GM19351 (cell line): ENCODE data around the gene CDC42BPG.

Experiments used
- ATAC-seq: cut with Tn5 transposase; IDR thresholded peaks from one replicate; pipeline ENCODE4 v1.9.1; 2021; ENCODE audit warnings: mild to moderate bottlenecking, moderate library complexity; ENCODE audit not compliant: unreplicated experiment

Gene CDC42BPG

GRCh38 chr11:64844330-64845128 is at the start of gene CDC42BPG:
CDC42BPG (minus strand) TSS chr11:64844653; CDS start chr11:64844569, 84 bp downstream.
- no peak for ATAC-seq

GRCh38 chr11:64893194-64894069 is 49.0 kb upstream of the CDC42BPG start:
- ATAC-seq, result no peak

- ATAC-seq, result no peak
Measured at GRCh38 chr11:64892838-64893193, 48.4 kb upstream of the CDC42BPG start.

DNA sequence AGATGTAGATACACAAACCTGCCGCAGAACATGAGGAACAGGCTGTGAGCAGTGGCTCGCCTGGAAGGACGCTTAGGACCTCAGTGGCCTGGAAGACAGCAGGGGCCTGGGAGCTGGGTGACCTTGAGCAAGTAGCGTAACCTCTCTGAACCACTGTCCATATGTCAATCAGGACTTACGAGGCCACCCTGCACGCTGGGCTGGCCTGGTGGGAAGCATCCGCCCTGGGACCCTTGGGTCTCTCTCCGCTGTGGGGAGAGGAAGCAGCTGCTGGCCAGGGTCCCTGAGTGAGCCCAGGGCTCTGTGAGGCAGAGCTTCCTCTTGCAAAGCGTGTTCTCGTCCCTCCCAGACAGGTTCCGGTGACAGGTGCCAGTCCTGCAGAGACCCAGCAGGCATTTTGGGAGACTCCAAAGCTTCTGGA is 48.0 kb upstream of the CDC42BPG start:
- ATAC-seq, result no peak

- no peak for ATAC-seq
Measured at GRCh38 chr11:64891880-64892279, 47.4 kb upstream of the CDC42BPG start.

GRCh38 chr11:64891215-64891848 is 46.9 kb upstream of the CDC42BPG start:
- ATAC-seq, result no peak

DNA sequence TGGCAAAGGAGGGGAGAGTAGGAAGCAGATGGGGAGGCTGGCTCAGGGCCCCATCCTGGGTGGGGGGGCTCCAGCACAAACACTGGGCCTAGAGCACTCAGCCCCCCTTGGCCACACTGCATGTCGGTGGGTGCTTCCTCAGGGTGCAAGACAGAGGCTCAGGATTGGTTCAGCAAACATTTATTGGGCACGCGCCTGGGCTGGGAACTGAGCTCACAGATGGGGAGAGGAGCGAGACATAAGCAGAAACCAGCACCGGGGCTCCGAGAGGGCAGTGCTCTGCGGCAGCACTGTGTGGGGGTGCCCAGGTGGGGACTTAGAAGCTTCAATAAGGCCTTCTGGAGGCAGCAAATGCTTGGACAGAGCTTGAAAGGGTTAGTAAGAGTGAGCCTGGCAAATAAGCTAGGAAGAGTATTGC is 46.1 kb upstream of the CDC42BPG start:
- ATAC-seq, result no peak

- no peak for ATAC-seq
Measured at GRCh38 chr11:64888729-64889511, 44.5 kb upstream of the CDC42BPG start.

GRCh38 chr11:64888406-64888728 is 43.9 kb upstream of the CDC42BPG start:
- ATAC-seq, result no peak

DNA sequence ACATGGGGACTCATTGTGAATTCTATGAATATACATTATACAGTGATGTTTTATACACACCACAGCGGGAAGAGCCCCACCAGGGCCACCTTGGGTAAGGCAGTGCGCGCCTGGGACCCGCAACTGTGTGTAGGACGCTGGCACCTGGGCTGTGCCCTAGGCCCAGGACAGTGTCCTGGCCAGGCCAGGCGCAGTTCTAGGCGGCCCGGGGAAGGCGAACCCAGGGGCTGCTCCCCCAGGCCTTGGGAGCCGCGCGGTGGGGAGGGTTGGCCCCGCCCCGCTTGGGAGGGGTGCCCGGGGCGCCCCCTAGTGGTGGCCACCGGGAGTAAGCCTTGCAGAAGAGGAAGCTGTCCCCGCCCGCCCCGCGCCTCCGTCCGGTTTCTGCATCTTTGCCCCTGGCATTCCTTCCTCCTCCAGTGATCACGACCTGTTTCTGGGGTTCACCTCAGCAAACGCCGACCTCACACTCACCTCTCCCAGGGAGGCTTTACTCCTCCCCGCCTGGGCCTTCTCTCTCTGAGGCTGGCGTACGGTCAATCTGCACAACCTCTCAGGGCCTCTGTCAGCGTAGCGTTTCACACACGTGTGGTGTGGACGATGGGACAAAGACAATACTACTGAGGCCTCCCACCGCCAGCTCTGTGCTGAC is 43.4 kb upstream of the CDC42BPG start:
- ATAC-seq, result peak; percentile 72

GRCh38 chr11:64887234-64887756 is 42.8 kb upstream of the CDC42BPG start:
- ATAC-seq, result no peak

DNA sequence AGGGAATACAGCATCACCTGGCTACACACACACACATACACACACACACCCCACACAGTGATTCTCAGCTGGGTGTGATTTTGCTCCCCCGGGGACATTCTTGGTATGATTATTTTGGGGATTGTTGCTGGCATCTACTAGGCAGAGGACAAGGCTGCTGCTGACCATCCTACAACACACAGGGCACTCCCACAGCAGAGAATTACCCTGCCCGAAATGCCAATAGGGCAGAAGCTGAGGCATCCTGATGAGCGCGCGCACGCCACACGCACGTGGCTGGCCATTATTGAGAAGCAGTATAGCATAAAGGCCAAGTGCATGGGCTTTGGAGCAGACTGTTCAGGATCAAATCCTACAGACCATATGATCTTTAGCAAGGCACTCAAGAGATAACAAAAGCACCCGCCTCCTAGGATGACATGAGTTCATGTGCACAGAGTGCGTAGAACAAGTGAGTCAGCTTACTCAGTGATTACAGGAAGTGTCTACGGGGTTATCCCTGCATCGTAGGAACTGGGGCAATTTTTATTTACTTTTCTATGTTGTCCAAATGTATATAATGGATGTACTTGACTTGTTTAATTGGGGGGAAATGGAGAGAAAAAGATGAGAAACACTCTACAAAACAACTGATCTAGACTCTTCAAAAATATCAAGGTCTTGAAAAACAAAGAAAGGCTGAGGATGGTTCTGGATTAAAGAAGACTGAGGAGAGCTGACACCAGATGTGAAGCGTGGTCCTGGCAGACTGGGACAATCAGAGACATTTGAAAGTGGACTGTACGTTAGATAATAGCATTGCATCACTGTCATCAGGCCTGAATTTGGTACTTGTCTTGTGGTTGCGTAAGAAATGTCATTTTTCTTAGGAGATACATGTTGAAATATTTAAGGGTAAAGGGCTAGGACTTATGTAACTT is 41.2 kb upstream of the CDC42BPG start:
- ATAC-seq, result no peak

GRCh38 chr11:64884019-64884418 is 39.6 kb upstream of the CDC42BPG start:
- no peak for ATAC-seq

- ATAC-seq, result no peak
Measured at GRCh38 chr11:64883575-64883974, 39.1 kb upstream of the CDC42BPG start.

DNA sequence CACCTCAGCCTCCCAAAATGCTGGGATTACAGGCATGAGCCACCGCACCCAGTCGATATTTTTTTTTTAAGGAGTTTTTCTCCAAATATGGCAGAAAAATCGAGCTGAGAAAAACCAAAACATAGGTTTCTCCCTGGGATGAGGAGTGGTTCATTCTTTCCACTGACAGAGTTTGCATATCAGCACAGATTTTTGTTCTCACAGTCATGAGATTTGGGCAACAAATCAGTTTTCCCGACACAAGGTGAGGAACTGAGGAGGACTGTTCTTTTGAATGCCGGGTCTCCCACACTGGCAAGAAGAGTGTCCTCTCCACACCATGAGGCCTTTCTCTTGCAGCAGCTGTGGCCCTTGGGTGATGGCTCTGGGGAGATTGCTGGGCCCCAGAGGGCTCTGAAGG is 37.8 kb upstream of the CDC42BPG start:
- no peak for ATAC-seq

DNA sequence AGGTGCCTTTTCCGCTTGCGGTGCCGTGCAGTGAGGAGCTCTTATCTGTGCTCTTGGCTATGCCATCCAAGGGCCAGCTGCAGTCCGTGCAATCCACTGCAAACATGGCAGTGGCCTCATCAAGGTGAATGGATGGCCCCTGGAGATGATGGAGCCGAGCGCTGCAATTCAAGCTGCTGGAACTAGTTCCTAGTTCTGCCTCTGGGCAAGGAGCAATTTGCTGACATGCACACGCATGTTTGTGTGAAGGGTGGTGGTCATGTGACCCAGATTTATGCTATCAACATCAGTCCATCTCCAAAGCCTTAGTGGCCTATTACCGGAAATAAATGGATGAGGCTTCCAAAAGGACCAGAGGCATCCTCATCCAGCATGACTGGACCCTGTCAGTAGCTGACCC is 37.0 kb upstream of the CDC42BPG start:
- ATAC-seq, result no peak

DNA sequence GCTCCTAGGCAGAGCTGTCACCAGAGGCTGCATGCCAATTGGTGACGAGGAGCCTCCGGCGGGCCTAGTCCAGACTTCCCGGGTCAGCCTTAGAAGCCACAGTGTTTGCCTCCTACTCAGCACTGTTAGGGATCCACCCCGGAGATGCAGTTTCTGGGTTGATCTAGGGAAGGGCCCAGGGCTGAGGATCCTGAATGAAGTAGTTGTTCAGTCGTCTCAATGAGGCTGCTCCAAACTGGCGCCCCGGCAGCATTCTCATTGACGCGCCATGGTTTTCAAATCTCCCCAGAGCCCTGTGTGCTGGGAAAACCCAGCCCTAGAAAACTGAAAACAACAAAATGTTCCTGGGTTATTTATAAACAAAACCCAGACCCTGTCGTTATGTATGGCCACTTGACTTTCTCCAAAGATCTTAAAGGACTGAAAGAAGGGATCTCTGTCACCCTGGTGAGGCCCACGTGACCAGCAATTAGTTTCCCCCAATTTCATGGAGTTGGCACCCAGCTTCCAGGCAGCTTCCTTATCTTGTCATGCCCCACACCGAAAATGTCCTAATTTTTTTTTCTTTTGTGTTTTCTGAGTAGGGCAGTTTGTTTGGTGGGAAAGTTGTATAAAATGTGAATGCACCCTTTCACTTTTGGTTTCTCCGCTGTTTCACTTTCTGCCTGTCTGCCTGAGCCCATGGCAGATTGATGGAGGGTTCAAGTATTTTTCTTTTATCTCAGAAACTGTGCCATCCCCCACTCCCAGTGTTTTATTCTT is 36.0 kb upstream of the CDC42BPG start:
- no peak for ATAC-seq

DNA sequence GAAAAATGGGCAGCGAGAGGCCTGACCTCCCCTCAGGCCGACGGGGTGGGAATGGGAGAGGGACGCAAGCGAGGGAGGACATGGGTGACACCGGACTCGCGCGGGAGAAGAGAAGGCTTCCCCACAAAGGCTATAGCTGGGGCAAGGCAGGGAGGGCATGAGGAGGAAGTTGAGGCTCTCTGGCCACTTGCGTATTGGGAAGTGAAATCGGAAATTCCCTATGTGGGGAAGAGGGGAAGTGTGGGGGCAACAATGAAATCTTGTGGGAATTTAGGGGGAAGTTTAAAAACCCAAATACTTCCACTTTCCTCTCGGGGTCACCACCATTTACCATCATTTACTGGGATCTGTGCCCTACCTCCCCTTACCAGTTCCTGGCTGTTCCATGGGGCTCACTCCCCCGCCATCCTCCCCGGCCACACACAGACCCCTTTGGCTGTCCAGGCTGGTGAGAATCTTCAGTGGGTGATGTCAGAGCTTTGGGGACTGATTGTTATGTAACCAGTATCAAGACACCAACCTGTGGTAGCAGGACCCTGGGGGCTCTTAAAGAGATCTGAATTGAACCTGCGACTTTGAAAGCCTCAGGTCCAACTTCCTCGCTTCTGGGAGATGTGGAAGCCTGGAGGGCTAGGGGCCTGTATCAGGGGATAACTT is 34.9 kb upstream of the CDC42BPG start:
- ATAC-seq, result no peak
